ENCODE results near the gene TBC1D9. TPM values are rescaled to one million over a fixed set of nuclear protein-coding genes. Genes with fewer than 3 reads are reported as not detected.

Gene TBC1D9
- total RNA-seq, 1 experiment from 2014 or later: not detected

- H2AFZ ChIP-seq (ENCODE audit: low read length): no peak overlapping the region
- no peaks in the 10 kb centered on the region for H3K79me2 ChIP-seq (ENCODE audit: low read length)
- DNase-seq: no peak
- H3K9me2 ChIP-seq (replicated peaks; ENCODE audit: insufficient read depth, low read length): no peaks in the 10 kb centered on the region
- no peaks in the 10 kb centered on the region for H3K9me3 ChIP-seq (ENCODE audit: low read length)
- no peak overlapping the region for H3K9ac ChIP-seq (ENCODE audit: low read length)
- H3K27me3 ChIP-seq (ENCODE audit: low read length): no peaks in the 10 kb centered on the region
- H3K4me3 ChIP-seq (ENCODE audit: low read length): no peak overlapping the region
- H3K4me2 ChIP-seq (ENCODE audit: low read depth, low read length, poor library complexity, severe bottlenecking): no peak overlapping the region
- H3K27ac ChIP-seq (ENCODE audit: low read length): no peak overlapping the region
- no peaks in the 10 kb centered on the region; the same call in 1 of the 2 replicates for H3K4me1 ChIP-seq (ENCODE audit: low read length)
- no peaks in the 10 kb centered on the region for H4K20me1 ChIP-seq (ENCODE audit: insufficient read depth, low read depth, low read length)
- no peaks in the 10 kb centered on the region for H3K36me3 ChIP-seq (ENCODE audit: insufficient read depth, low read length)
These were observed 102.3 kb downstream of the TBC1D9 start for GRCh38 chr4:140653718-140654494.

GRCh38 chr4:140652601-140653000 lies 103.6 kb downstream of the TBC1D9 start:
- H3K4me2 ChIP-seq (ENCODE audit: low read depth, low read length, poor library complexity, severe bottlenecking): no peak overlapping the region
- no peaks in the 10 kb centered on the region for H3K9me2 ChIP-seq (replicated peaks; ENCODE audit: insufficient read depth, low read length)
- no peak overlapping the region for H3K27ac ChIP-seq (ENCODE audit: low read length)
- no peaks in the 10 kb centered on the region for H3K79me2 ChIP-seq (ENCODE audit: low read length)
- no peak for DNase-seq
- no peaks in the 10 kb centered on the region for H4K20me1 ChIP-seq (ENCODE audit: insufficient read depth, low read depth, low read length)
- no peaks in the 10 kb centered on the region for H3K9me3 ChIP-seq (ENCODE audit: low read length)
- H3K36me3 ChIP-seq (ENCODE audit: insufficient read depth, low read length): no peaks in the 10 kb centered on the region
- H3K9ac ChIP-seq (ENCODE audit: low read length): no peak overlapping the region
- no peaks in the 10 kb centered on the region; the same call in 1 of the 2 replicates for H3K4me1 ChIP-seq (ENCODE audit: low read length)
- no peak overlapping the region for H2AFZ ChIP-seq (ENCODE audit: low read length)
- H3K4me3 ChIP-seq (ENCODE audit: low read length): no peak overlapping the region
- H3K27me3 ChIP-seq (ENCODE audit: low read length): no peaks in the 10 kb centered on the region

- H3K9me3 ChIP-seq (ENCODE audit: low read length): no peaks in the 10 kb centered on the region
- no peaks in the 10 kb centered on the region for H4K20me1 ChIP-seq (ENCODE audit: insufficient read depth, low read depth, low read length)
- H3K9me2 ChIP-seq (replicated peaks; ENCODE audit: insufficient read depth, low read length): no peaks in the 10 kb centered on the region
- H3K27me3 ChIP-seq (ENCODE audit: low read length): no peaks in the 10 kb centered on the region
- DNase-seq: no peak
- H3K79me2 ChIP-seq (ENCODE audit: low read length): no peaks in the 10 kb centered on the region
- H3K27ac ChIP-seq (ENCODE audit: low read length): no peak overlapping the region
- no peak overlapping the region for H3K4me2 ChIP-seq (ENCODE audit: low read depth, low read length, poor library complexity, severe bottlenecking)
- H3K9ac ChIP-seq (ENCODE audit: low read length): no peak overlapping the region
- no peak overlapping the region for H2AFZ ChIP-seq (ENCODE audit: low read length)
- H3K36me3 ChIP-seq (ENCODE audit: insufficient read depth, low read length): no peaks in the 10 kb centered on the region
- H3K4me1 ChIP-seq (ENCODE audit: low read length): no peaks in the 10 kb centered on the region; the same call in 1 of the 2 replicates
- H3K4me3 ChIP-seq (ENCODE audit: low read length): no peak overlapping the region
These were observed 107.4 kb downstream of the TBC1D9 start for GRCh38 chr4:140648716-140649308.

- no peak for DNase-seq
- Histone ChIP-seq H3K4me1 (ENCODE audit: low read length) (no peaks in the 10 kb centered on the region; the same call in 1 of the 2 replicates), H3K27ac (ENCODE audit: low read length) (no peak overlapping the region), H3K36me3 (ENCODE audit: insufficient read depth, low read length) (no peaks in the 10 kb centered on the region), H3K4me2 (ENCODE audit: low read depth, low read length, poor library complexity, severe bottlenecking) (no peak overlapping the region), H2AFZ (ENCODE audit: low read length) (no peak overlapping the region), H3K4me3 (ENCODE audit: low read length) (no peak overlapping the region), H3K9ac (ENCODE audit: low read length) (no peak overlapping the region), H3K9me2 (replicated peaks; ENCODE audit: insufficient read depth, low read length) (no peaks in the 10 kb centered on the region), H3K27me3 (ENCODE audit: low read length) (no peaks in the 10 kb centered on the region), H3K79me2 (ENCODE audit: low read length) (no peaks in the 10 kb centered on the region), H4K20me1 (ENCODE audit: insufficient read depth, low read depth, low read length) (no peaks in the 10 kb centered on the region), H3K9me3 (ENCODE audit: low read length) (no peaks in the 10 kb centered on the region)
These were observed 110.4 kb downstream of the TBC1D9 start for GRCh38 chr4:140645614-140646412.

GRCh38 chr4:140645196-140645595 lies 111.0 kb downstream of the TBC1D9 start:
- no peaks in the 10 kb centered on the region for H3K9me3 ChIP-seq (ENCODE audit: low read length)
- H3K27ac ChIP-seq (ENCODE audit: low read length): no peak overlapping the region
- H3K27me3 ChIP-seq (ENCODE audit: low read length): no peaks in the 10 kb centered on the region
- no peak overlapping the region for H3K4me2 ChIP-seq (ENCODE audit: low read depth, low read length, poor library complexity, severe bottlenecking)
- no peak overlapping the region for H3K4me3 ChIP-seq (ENCODE audit: low read length)
- H3K79me2 ChIP-seq (ENCODE audit: low read length): no peaks in the 10 kb centered on the region
- H3K9ac ChIP-seq (ENCODE audit: low read length): no peak overlapping the region
- H3K36me3 ChIP-seq (ENCODE audit: insufficient read depth, low read length): no peaks in the 10 kb centered on the region
- H3K9me2 ChIP-seq (replicated peaks; ENCODE audit: insufficient read depth, low read length): no peaks in the 10 kb centered on the region
- H3K4me1 ChIP-seq (ENCODE audit: low read length): no peaks in the 10 kb centered on the region; the same call in 1 of the 2 replicates
- DNase-seq: no peak
- no peaks in the 10 kb centered on the region for H4K20me1 ChIP-seq (ENCODE audit: insufficient read depth, low read depth, low read length)
- H2AFZ ChIP-seq (ENCODE audit: low read length): no peak overlapping the region

- H4K20me1 ChIP-seq (ENCODE audit: insufficient read depth, low read depth, low read length): no peaks in the 10 kb centered on the region
- no peaks in the 10 kb centered on the region for H3K27me3 ChIP-seq (ENCODE audit: low read length)
- H3K36me3 ChIP-seq (ENCODE audit: insufficient read depth, low read length): no peaks in the 10 kb centered on the region
- no peak for DNase-seq
- no peaks in the 10 kb centered on the region; the same call in 1 of the 2 replicates for H3K4me1 ChIP-seq (ENCODE audit: low read length)
- H3K4me2 ChIP-seq (ENCODE audit: low read depth, low read length, poor library complexity, severe bottlenecking): no peak overlapping the region
- no peaks in the 10 kb centered on the region for H3K79me2 ChIP-seq (ENCODE audit: low read length)
- no peak overlapping the region for H3K4me3 ChIP-seq (ENCODE audit: low read length)
- H3K9me3 ChIP-seq (ENCODE audit: low read length): no peaks in the 10 kb centered on the region
- H3K9ac ChIP-seq (ENCODE audit: low read length): no peak overlapping the region
- H3K27ac ChIP-seq (ENCODE audit: low read length): no peak overlapping the region
- H3K9me2 ChIP-seq (replicated peaks; ENCODE audit: insufficient read depth, low read length): no peaks in the 10 kb centered on the region
- no peak overlapping the region for H2AFZ ChIP-seq (ENCODE audit: low read length)
These were observed 111.6 kb downstream of the TBC1D9 start for GRCh38 chr4:140644470-140645185.

- Histone ChIP-seq H4K20me1 (ENCODE audit: insufficient read depth, low read depth, low read length) (no peaks in the 10 kb centered on the region), H3K4me3 (ENCODE audit: low read length) (no peak overlapping the region), H3K9me3 (ENCODE audit: low read length) (no peaks in the 10 kb centered on the region), H2AFZ (ENCODE audit: low read length) (no peak overlapping the region), H3K79me2 (ENCODE audit: low read length) (no peaks in the 10 kb centered on the region), H3K27ac (ENCODE audit: low read length) (no peak overlapping the region), H3K4me2 (ENCODE audit: low read depth, low read length, poor library complexity, severe bottlenecking) (no peak overlapping the region), H3K9ac (ENCODE audit: low read length) (no peak overlapping the region), H3K27me3 (ENCODE audit: low read length) (no peaks in the 10 kb centered on the region), H3K9me2 (replicated peaks; ENCODE audit: insufficient read depth, low read length) (no peaks in the 10 kb centered on the region), H3K36me3 (ENCODE audit: insufficient read depth, low read length) (no peaks in the 10 kb centered on the region), H3K4me1 (ENCODE audit: low read length) (no peaks in the 10 kb centered on the region)
- no peak for DNase-seq
These were observed 112.6 kb downstream of the TBC1D9 start for GRCh38 chr4:140643571-140644055.
